HG03095 (cell line): Measurements from ENCODE around the gene CARD19.
A peak's percentile ranks its signal among the peaks of the same experiment; 100 is the strongest.

Source experiments
- ATAC-seq: cut with Tn5 transposase; IDR thresholded peaks from one replicate; pipeline ENCODE4 v1.9.1; 2021; ENCODE audit warnings: moderate library complexity; ENCODE audit not compliant: unreplicated experiment

The CARD19 gene

DNA sequence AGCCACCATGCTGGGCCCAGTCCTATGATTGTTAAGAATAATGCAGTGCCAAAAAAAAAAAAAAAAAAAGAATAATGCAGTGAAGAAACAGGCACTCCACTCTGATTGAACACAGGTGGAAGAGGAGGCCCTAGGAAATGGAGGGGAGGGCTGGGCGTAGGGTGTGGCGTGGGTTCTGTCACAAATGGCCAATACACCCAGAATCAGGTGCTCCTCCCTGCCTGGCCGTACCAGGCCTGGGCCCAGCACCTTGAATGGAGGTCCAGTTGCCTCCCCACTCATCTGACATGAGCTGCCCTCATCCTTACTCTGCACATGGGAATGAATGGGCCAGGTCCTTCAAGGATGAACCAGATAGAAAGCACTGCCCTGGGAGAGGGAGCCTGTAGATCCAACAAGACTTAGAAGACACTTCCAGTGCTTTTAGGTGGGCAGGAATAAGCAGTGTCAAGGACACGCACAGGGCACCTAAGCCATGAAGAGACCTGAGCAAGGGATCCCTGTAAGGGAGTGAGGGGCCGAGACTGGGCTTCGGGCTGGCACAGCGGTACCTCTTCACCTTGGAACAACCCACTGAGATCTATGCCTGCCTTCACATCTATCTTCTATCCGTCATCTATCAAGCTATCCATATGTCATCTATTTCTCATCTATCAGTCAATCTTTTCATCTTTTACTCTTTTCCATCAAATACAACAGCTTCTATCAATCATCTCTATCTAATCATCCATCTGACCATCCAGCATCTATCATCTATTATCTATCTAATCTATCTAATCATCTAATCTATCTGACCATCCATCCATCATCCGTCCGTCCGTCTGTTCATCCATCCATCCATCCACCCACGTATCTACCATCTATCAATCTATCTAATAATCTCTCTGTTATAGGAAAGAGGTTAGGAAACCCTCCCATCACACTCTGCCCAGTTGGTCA lies 22.2 kb downstream of the CARD19 start:
- no peak for ATAC-seq

- no peak for ATAC-seq
Observed at GRCh38 chr9:93118863-93119702, 23.1 kb downstream of the CARD19 start.

GRCh38 chr9:93119703-93119952 lies 23.6 kb downstream of the CARD19 start:
- no peak for ATAC-seq

- peak; percentile 85 for ATAC-seq
Observed at GRCh38 chr9:93119953-93120845, 24.2 kb downstream of the CARD19 start.

DNA sequence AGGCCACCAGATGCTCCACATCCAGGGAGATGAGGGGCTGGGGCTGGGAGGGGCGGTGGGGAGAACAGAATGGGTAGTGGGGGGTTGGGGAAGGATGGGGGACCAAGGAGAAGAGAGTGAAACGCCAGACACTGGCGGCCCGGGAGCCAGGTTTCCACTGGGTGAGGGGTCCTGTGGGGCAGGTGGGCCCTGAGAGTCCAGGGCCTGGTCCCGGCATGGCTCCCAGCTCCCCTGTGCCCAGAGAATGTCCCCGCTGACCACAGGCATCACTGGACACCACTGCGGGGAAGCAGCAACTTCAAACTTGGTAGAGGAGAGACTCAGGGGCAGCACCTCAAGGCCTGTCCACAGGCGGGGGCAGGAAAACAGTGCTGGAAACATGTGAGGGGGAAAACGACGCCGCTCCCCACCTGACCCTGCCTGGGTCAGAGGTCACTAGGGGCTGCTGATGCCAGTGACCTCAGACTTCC lies 24.9 kb downstream of the CARD19 start:
- no peak for ATAC-seq

GRCh38 chr9:93121316-93122241 lies 25.6 kb downstream of the CARD19 start:
- ATAC-seq = no peak

DNA sequence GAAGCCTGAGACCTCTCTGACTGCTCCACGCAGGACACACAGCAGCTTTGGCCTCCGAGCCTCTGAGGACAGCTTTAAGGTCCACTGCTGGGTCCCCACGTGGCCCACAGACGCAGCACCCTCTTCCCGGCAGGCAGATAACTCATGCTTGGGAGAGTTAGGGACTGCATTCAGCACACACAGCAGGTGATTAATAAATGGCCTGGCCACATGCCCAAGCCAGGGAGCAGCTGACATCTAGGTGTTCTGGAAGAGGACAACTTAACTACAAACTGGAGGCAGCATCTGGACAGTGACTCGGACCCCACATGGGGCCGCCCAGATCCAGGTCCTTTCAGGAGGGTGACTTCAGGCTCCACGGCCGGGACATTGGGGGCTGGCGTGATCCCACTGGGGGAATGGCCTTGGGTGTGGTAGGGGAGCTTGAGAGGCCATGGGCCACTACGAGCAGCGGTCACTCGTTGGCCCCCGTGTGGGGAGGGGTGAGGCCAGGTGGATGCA lies 26.8 kb downstream of the CARD19 start:
- no peak for ATAC-seq

DNA sequence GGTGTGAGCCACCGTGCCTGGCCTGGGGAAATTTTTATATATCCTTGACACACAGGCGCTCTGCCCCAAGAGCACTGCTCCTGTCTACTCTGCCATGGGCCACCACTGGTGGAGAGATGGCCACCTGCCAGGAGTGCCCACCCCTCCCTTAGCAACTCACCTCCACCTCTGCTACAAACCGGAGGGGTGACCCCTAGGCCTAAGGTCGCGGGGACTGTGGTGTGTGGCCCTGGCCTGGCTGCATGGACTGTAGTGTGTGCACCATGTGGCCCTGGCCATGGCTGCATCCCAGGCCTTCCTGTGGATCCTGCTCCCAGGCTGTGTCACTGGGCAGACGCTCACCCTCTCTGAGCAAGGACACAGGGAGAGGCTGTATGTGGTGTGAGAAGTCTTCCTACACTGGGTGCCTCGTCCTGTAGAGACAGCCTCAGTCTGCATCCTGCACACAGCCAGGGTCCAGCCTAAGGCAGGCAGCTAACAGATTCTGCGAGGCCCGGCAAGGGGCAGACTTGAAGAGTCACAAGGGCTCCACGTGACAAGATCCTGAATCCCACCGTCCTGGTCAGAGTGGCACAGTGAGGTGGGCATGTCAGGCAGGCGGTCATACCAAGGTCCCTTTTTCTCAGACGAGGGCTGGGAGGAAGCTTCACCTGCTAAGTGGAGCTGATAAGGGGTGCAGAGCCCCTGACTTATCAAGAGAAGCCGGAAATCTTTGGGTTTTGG lies 27.7 kb downstream of the CARD19 start:
- ATAC-seq = no peak

GRCh38 chr9:93124793-93125192 lies 28.8 kb downstream of the CARD19 start:
- no peak for ATAC-seq

- no peak for ATAC-seq
Observed at GRCh38 chr9:93125331-93125894, 29.4 kb downstream of the CARD19 start.

- ATAC-seq = no peak
Observed at GRCh38 chr9:93126151-93126781, 30.2 kb downstream of the CARD19 start.

DNA sequence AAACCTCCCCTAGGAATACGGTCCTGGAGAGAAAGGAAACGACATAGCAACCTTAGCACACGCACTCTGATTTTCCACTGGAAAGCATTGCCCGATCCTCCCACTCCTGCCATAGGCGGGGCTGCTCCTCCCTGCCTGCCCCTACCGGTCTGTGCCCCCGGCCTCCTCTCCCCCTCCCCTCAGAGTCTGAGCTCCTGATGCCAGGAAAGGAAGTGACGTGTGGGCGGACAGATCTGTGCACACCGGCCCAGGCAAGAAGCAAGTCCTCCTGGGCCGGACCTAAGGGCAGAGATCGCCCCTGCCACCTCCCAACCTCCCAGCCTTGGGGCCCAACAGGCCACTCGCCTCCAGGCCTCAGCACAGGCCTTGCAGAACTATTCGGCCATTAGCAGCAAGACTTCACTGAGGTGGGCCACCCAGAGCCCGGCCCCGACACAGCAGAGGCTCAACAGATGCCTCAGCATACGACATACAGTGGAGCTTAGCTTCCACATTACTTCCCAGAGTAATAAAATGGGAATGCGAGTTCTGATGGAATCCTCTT lies 30.9 kb downstream of the CARD19 start:
- no peak for ATAC-seq

DNA sequence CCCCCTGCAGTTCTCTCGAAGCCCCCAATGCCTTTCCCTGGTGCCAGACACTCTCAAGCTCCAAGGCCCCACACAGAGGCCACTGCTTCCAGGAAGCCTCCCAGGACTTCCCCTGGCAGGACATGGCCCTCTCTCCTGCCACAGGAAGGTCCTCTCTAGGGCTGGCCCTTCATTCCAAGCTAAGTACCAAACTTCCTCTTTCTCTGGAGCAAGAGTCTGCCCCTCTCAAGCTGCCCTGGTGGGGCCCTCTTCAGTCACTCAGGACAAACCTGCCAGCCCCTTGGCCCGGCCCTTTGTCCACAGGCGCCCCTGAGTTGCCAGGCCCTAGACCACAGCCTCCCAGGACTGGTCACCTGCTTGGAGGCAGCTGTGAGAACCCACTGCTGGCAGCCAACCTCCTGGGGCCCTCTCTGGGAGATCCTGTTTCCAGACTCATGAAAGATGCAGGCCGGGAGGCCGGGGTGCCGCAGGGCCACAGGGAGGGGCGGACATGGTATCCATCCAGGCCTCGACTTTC lies 31.4 kb downstream of the CARD19 start:
- no peak for ATAC-seq

DNA sequence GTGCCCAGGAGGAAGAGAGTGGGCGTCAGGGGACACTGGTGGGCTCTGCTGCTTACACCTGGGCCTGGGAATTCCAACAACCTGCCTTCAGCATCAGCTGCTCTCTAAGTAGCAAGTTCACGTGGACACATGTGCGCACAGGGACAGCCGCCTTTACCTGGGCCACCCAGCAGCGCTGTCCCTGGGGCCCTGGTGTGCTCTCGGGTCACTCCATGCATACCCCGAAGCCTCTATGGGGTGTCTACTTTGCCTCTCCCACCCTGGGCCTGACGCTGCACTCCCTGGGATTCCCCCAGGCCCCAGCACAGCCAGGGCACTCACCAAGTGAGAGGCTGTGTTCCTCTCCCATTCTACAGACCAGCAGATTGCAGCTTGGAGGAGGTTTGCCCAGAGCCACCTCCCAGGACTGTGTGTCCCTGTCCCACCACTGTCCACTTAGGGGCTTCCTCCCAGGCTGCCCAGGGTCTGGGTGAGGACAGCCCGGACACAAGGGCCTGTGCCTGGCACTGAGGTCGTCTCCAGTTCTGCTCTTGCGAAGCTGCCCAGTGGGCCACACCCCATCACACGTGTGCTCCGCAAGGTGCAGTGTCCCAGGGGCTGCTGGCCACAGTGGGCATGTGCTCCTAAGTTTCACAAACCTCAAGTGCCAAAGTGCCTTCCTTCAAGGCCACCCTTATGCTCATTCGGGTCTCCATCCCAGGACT lies 32.1 kb downstream of the CARD19 start:
- no peak for ATAC-seq

DNA sequence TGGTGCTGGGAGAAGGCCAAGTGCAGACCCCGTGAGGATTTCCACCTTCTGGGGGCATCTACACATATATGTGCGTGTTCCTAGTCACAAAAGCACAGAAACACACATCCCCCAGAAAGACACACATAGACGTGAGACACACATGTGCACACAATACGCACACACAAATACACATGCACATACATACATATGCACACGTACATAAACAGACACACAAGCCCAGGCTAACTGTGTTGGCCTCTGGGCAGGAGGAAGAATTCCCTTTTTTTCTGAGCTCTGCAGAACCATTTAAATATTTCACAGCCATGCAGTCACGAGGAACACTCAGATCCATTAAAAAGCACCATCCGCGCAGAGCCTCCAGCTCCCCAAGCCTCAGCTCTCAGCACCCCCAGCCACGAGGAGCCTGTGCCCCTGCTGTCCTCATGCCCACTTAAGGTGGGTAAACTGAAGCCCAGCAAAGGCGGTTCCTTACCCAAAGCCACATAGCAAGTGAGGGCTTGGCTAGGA lies 32.8 kb downstream of the CARD19 start:
- ATAC-seq = no peak

- ATAC-seq = no peak
Observed at GRCh38 chr9:93129286-93129685, 33.3 kb downstream of the CARD19 start.
